AG08395 (cell line): ENCODE results near the gene FYN.
A peak's percentile ranks its signal among the peaks of the same experiment; 100 is the strongest.
"Not testable (repeated sequence)": the region's sequence is repeated elsewhere in the genome, so short reads cannot be mapped to it uniquely, and the experiment has no call there.

Experiments
- DNase-seq: peaks from one replicate; pipeline ENCODE4 v3.0.0; 2012; ENCODE audit warnings: mixed read lengths, low spot score

FYN gene

GRCh38 chr6:111850295-111850937 lies 22.8 kb downstream of the FYN start:
- DNase-seq: no peak

DNA sequence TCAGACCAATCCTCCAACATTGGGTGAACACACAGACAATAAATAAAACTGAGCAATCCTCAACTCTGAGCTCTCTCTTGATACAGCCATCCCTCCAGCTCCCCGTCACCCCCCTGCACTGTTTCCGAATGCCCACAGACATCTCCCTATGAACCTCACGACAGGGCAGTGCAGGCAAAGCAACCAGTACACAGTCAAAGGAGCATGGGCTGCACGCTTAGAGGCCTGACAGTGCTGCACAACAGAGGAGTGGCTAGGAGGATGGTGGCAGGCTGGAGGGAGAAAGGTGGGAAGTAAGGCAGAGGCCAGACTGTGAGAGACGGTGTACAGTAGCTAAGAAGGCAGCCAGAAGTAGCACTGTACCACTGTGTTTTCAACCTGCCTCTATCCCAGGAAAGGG lies 24.0 kb downstream of the FYN start:
- no peak for DNase-seq

DNA sequence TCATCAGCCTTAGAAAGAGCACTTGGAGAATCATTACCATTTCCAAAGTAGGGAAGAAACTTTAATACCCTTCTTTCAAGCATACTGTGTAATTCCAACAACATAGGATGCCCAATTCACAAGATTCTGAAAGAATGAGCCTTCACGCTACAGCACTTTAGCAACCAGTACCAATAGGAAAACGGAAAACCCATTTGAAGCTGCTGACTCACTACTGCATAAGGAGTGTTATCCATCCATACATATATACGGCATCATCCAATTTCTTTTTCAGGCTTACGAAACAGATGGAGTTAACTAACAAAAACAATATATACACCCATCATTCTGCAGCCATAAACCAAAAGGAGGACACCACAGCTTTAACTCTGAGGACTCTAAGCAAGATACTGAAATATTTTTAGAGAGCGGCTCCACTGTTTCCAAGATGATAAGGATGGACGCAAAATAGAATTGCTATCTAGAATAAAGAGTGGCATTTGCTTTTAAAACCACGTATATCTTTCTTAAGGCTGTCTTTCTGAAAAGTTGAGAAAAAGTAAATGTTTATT lies 24.9 kb downstream of the FYN start:
- DNase-seq: no peak

DNA sequence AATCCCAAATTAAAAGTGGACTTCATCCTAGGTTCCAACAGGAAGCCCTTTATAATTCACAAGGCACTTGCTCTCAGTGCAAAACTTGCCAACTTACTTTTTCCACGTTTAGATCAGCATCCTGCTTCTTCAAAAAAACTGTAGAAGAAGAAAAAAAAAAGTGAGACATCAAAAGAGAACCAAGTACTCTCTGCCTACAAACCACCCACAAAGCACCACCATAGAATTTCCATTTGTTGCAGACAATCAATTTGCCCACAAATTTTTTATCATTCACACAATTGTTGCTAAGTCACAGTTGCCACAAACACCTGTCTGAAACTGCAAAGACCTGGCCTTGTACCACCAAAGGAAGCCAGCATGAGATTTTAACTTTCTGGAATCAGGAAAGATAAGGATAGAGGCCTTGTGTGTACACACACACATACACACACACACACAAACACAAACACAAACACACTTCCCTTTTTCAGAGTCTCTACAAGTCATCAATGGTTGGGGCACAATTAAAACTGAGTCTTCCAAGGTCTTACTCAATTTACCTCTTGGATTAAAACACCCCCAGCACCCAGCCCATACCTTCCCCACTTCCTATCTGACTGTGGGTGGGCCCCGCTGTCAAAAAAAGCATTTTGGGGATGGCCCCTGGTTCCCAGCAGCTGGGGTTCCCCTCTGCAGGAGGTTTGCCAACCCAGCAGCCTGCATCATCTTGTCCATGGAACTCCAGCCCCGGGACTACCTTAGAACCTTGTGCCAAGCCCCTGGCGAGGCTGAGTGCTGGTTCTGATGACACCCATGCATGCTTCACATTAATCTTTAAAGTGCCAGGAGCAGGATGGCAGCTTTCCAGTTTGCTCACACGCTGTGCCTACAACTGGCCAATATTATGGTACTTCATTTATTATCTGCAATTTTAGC lies 26.5 kb downstream of the FYN start:
- no peak for DNase-seq

DNA sequence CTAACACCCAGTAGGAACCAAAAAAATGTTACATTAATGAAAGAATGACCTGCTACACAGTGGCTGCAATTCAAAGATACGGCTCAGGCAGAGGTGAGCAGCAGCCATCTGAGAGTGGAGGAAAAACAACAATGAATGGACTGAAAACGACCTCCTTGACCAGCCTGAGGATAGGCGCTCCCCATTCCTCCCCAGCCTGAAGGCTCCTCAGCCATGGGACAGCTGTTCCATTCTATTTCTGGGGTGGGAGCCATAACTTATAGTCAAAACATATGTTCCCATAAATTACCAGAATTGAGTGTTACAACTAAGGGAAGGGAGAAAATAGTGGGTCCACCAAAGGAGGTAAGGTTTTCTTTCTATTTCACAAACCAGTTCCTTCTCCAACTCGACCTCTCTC lies 27.2 kb downstream of the FYN start:
- no peak for DNase-seq

- DNase-seq: no peak
These were observed 27.8 kb downstream of the FYN start for GRCh38 chr6:111845441-111845871.

DNA sequence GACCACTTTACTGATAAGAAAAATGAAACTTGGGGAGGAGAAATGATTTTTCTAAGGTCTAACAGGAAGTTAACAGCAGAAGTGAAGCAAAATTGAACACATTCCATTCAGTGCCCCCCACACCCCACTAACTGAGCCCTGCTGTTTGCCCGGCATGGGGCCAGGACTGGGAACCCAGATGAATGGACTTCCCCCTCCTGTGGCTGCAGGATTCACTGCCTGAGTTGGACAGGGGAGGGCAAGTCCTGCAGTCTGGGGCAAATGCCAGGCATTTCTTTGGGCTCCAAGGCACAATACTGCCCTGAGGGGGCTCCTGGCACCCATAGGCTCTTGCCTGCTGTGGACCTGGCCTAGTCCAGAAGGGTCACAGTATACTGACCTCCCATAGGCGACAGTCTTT lies 28.3 kb downstream of the FYN start:
- DNase-seq: no peak

DNA sequence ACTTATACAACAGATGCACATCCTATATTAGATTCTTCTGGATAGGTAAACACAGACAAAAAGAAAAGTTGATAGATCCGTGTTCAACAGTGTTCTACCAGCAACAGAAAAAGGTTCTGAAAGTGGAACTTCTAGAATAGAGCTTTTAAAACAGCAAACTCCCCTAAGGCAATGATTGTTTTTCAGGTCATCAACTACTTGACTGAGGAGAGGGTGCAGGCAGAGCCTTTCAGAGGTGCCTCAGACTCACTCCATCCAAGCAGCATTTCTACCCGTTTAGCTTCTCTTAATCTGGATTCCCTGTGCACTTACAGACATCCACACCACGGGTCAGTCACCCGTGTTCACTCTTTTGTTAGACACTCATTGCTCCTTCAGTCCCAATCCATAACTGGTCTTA lies 28.9 kb downstream of the FYN start:
- DNase-seq: no peak

- DNase-seq: no peak
These were observed 29.7 kb downstream of the FYN start for GRCh38 chr6:111843347-111844147.

- peak; percentile 23 for DNase-seq
These were observed 30.4 kb downstream of the FYN start for GRCh38 chr6:111842891-111843290.

- no peak for DNase-seq
These were observed 30.9 kb downstream of the FYN start for GRCh38 chr6:111842271-111842822.

GRCh38 chr6:111841822-111842221 lies 31.4 kb downstream of the FYN start:
- DNase-seq: no peak

DNA sequence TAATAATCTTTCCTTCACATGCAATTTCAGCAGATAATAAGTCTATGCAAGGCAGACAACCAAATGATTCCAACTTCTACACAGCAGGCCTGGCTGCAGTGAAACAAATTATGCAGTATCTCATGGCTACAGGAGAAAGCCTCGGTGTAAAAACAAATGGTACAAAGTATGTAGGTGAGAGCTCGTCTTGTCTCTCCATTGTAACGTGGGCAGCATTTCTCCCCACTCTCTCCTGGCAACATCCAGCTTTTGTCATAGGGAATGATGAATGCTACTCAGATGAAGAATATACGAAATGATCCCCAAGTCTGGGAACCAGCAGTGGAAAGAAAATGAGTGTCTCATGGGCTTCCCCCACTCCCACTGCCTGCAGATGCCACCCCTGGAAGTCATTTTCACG lies 32.4 kb downstream of the FYN start:
- DNase-seq: no peak

GRCh38 chr6:111838749-111839484 lies 34.3 kb downstream of the FYN start:
- no peak for DNase-seq

DNA sequence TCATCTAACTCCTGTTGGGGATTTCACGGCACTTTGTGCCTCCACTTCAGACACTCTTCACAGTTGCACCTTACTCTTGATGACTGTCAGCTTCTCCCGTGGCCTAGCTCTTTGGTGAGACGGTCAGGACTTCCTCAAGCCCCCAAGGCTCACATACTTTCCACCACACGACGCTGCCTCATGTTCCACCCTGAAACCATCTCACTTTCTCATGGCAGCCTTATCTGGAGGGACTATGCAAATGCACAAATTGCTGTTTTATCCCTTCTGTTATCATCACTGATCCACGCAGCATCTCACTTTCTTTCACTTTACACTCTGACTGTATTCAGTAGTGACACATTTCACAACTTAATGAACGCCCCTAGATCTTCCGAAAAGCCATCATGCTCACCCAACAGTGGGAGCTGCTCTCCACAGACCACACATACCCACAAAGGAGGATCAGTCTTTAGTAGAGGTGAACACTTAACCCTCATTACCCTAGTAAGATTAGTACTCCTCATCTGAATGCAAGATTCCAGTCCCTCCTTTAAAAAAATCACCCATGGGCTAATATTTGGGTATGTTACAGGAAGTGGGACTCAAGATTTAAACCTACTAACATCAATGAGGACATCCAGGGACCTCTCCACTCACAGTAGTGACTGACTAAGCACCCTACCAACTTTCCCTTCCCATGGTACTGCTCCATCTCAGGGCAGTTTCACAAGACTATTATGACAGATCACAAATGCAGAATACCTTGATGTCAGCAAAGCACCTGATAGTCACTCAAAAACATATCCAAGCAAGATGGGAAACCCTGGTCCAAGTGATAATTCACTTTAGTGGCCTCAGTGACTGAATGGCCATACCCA lies 35.4 kb downstream of the FYN start:
- DNase-seq: no peak

DNA sequence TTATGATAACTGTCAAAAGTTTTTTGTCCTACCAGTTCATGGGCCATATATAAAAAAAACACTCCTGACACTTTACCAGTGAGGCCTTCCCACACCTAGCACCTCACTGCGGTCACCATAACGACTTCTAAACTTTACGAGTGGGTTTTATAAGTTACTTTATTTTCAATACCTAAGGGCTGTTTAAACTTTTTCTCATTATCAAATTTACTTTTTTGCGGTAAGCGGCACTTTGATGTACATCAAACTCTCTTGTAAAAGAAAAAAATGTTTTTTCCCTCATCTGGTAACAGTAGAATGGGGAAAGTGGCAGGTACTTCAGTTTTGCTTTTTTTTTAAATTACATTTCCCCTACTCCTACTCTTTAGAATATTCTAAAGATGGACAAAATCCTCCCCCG lies 36.2 kb downstream of the FYN start:
- no peak for DNase-seq

GRCh38 chr6:111835807-111836206 lies 37.4 kb downstream of the FYN start:
- no peak for DNase-seq

DNA sequence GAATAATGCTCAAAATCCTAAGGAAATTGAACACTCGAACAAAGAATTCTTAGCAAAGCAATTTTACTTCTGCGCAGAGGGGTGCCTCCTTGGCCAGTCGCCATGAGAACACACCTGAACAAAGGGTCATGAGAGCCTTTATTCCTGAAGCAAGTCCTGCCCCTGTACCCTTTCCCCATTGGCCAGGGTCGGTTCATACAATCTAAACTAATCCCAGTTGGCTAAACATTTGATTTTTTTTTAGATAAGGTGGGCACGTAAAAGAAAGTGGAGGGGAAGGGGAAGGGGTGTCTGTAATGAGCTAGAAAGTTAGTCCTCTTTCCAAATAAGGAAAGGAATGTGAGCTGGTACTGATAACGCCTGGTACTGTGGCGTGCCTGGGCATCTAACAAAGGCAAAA lies 37.9 kb downstream of the FYN start:
- DNase-seq: not testable (repeated sequence)

- DNase-seq: no peak
These were observed 38.9 kb downstream of the FYN start for GRCh38 chr6:111834356-111834755.

DNA sequence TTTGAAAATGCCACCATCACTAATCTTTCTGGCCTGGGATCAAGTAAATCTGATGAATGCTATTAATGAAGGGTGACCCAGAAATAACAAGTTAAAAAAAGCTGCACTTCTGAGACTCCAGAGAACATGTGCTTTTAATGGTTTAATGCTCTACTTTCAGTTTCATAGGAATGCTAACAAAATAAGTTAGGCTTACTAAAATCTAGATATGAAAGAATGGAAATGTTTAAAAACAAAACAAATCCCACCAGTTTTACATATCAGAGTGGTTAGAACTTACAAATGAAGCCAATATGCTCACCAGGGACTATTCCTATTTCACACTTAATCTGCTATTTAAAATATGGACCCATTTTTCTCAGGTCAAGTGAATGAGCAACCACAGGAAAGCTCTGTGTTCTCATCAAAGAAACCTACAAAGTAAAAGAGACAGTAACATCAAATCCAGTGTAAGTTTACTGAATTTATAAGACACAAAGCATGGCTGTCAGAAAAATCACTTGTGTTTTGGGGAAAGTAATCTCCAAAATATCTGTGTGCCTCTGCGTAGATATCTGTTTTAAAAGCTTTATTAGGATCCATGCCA lies 40.3 kb downstream of the FYN start:
- no peak for DNase-seq
